CD4-positive, alpha-beta T cell treated with Interferon alpha-2 for 1 hour (primary cell): ENCODE data around the gene SCGB1D1.
A peak's percentile ranks its signal among the peaks of the same experiment; 100 is the strongest.
"Not testable (repeated sequence)": the region's sequence is repeated elsewhere in the genome, so short reads cannot be mapped to it uniquely, and the experiment has no call there.

ENCODE experiments used
- DNase-seq, 2 donors: peaks; one replicate each; pipeline ENCODE4 v3.0.0-alpha.2; 2020 to 2022

The SCGB1D1 gene

GRCh38 chr11:62169448-62169847 is 20.6 kb upstream of the SCGB1D1 start:
- no peak for DNase-seq

DNA sequence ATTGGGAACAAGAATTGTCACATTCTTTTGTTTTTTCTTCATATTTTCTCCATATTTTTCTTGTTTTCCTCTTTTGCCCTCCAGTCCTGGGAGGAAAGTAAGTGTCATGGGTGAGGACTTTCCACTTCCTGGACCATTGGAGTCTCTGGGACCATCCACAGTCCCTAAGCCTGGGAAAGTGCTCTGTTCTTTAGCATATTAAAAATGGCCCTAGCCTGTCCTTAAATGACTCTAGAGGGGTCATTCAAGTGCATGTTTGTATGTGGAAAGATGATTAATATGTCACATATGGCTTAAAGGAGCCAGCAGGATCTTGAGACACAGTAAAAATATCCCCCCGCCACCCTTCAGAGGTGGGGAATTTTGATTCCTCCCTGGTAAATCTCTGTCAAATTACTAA is 20.1 kb upstream of the SCGB1D1 start:
- DNase-seq: no peak

DNA sequence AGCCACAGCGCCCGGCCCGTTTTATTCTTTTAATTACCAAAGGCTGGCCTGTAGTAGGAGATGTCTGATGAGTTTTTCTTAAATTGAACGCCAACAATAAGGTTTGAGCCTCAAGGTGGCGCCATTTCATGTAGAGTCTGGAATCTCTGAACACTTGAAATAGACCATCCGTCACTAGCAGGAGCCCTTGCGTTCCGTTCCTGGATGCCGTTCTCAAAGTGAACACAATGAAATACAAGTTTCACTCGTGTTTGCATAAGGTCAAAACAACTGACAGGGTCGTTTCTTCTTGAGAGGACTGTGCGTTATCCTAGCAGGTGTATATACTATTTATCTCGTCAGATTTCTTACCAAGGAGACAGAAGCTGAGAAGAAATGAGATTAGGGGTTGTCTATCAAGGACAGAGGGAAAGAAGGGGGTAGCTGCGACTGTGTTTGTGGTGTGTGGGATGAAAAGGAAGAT is 18.7 kb upstream of the SCGB1D1 start:
- DNase-seq: peak; percentile 65 to 76

GRCh38 chr11:62172294-62172693 is 17.7 kb upstream of the SCGB1D1 start:
- DNase-seq: no peak

- DNase-seq: no peak
Observed at GRCh38 chr11:62176766-62177165, 13.2 kb upstream of the SCGB1D1 start.

GRCh38 chr11:62179995-62180394 is 10.0 kb upstream of the SCGB1D1 start:
- DNase-seq: no peak

GRCh38 chr11:62181097-62181496 is 8.9 kb upstream of the SCGB1D1 start:
- no peak for DNase-seq

DNA sequence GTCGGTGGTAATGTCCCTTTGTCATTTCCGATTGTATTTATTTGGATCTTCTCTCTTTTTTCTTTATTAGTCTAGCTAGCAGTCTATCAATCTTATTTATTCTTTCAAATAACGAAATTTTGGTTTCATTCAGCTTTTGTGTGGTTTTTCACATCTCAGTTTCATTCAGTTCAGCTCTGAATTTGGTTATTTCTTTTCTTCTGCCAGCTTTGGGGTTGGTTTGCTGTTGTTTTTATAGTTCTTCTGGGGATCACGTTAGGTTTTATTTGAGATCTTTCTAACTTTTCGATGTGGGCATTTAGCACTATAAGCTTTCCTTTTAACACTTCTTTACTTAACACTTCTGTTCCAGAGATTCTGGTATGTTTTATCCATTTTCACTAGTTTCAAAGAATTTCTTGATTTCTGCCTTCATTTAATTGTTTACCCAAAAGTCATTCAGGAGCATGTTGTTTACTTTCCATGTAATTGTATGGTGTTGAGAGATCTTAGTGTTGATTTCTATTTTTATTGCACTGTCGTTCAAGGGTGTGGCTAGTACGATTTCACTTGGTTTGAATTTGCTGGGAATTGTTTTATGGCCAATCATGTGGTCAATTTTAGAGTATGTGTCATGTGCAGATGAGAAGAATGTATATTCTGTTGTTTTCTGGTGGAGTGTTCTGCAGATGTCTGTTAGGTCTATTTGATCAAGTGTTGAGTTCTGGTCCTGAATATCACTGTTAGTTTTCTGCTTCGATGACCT is 7.7 kb upstream of the SCGB1D1 start:
- DNase-seq: no peak

DNA sequence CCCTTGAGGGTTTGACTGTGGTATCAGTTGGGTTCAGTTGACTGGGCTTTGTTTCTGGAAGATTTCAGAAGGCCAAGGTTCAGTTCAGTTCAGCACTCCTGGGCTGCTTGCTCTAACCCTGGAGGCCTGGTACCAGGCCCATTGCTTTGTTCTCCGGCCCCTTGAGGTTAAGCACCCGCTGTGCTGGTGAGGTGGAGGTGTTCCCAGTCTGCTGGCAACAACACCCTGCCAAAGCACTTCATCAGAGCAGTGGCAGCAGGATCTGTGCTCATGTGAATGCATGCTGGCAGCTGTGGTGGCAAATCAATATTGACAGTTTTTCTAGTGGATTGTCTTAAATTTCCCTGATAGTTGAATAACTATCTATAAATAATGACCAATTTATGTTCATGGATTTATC is 3.8 kb upstream of the SCGB1D1 start:
- DNase-seq: no peak

- no peak for DNase-seq
Observed at GRCh38 chr11:62193952-62194351, 3.9 kb downstream of the SCGB1D1 start.

- DNase-seq: not testable (repeated sequence)
Observed at GRCh38 chr11:62195010-62195409, 5.0 kb downstream of the SCGB1D1 start.

DNA sequence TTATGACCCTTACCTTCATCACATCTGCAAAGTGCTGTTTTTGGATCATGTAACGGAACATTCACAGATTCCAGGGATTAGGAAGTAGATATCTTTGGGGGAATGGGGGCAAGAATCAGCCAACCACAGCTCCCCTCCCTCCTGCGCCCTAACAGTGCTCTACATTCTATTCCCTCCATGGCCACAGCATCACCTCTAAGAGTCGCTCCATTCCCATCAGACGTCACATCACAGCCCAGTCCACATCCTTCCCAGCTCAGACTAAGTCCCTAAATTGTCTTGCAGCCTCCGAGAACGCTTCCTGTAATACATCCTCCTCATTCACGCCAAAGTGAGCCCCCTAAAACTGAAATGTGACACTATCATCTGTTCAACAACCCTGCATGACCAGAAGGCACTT is 5.9 kb downstream of the SCGB1D1 start:
- DNase-seq: no peak

GRCh38 chr11:62197400-62197799 is 7.4 kb downstream of the SCGB1D1 start:
- not testable (repeated sequence) for DNase-seq

DNA sequence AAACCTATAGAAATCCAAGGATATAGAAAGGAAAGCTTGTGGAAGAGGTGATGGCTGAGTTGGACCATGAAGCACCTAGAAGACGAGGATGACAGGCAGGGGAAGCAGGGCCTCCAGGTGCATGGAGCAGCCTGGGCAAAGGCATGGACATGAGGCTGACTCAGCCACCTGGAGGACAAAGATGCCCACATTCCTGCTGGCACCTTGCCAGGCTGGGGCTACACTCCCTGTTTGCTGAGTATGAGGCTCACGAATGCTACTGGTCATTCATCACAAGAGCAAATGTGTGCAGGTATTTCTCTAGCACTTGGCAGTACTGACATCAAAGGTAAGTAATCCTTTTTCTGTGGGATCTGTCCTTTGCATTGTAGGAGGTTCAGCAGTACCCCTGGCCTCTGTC is 11.4 kb downstream of the SCGB1D1 start:
- DNase-seq: no peak

- no peak for DNase-seq
Observed at GRCh38 chr11:62202910-62203309, 12.9 kb downstream of the SCGB1D1 start.

DNA sequence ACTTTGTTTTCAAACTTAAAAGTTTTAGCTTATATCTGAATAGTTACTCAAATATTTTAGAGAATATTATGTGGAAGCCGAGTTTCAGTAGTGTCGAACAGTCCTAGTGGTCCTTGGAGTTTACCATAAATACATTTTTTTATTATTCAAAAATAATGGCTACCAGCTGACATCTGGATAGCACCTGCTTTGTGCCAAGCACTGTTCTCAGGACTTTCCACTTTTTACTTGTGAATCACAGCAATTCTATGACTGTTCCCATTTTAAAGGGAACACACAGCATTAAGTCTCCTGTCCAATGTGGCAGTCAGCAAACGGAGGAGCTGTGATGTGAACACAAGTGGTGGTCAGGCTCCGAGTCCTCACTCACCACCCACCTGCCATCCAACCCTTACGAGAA is 14.4 kb downstream of the SCGB1D1 start:
- no peak for DNase-seq

GRCh38 chr11:62205441-62205840 is 15.4 kb downstream of the SCGB1D1 start:
- no peak for DNase-seq

DNA sequence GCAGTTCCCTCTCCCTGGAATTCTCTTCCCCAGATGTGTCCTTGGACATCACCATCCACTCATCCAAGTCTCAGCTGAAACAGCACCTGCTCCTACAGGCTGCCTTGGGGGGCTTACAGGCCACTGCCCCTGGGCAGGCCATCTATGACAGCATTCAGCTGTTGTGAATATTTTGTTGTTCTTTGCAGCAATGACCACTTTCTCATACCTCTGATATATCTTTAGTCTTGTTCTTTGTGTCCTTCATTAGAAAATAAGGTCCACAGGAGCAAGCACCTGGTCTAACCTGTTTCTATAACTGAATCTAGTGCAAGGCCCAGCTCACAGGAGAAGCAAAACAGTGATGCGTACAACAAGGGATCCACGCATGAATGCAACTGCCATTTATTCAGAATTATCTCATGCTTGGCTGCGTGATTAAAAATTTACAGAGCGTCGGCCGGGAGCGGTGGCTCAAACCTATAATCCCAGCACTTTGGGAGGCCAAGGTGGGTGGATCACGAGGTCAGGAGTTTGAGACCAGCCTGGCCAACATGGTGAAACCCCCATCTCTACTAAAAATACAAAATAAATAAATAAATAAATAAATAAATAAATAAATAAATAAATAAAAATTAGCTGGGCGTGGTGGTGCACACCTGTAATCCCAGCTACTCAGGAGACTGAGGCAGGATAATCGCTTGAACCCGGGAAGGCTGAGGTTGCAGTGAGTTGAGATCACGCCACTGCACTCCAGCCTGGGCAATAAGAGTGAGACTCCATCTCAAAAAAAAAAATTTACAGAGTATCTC is 16.5 kb downstream of the SCGB1D1 start:
- DNase-seq: not testable (repeated sequence)

GRCh38 chr11:62208785-62209144 is 18.7 kb downstream of the SCGB1D1 start:
- DNase-seq: no peak

DNA sequence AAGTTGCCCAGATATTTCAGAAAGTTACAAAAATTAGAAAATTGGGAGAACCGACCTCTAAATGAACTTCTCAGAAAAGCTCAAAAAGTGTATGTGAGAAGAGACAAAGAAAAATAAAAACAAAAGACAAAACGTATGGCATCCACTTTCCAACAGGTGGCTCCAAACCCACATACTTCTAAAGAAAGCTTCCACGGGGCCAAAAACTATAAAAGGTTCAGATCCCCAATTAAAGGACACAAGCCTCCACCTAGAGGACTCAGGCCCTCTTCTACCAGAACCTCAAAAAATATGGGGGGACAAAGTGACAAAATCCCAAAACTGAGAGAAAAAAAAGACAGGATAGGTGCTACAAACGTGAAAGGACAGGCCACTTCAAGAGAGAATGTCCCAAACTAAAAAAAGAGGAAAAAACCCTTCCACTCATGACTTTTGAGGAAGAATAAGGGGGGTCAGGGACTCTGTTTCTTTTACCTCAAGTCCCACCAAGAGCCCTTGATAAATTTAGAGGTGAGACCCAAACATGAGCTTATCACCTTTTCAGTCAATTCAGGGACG is 27.3 kb downstream of the SCGB1D1 start:
- no peak for DNase-seq

DNA sequence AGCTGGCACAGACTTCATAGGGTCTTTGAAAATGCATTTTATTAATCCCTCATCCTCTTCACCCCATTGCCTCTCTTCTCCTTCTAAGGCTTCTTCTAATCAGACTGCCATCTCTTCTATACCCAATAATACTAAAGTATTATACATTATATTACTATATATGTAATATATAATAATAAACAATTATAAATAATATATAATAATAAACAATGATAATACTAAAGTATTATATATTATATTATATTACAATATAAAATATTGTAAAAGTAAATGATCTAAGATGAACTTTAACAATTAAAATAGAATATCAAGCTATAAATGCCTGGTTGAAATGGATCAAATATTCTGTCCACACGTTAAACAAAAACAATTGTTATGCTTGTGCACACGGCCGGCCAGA is 31.5 kb downstream of the SCGB1D1 start:
- DNase-seq: no peak

DNA sequence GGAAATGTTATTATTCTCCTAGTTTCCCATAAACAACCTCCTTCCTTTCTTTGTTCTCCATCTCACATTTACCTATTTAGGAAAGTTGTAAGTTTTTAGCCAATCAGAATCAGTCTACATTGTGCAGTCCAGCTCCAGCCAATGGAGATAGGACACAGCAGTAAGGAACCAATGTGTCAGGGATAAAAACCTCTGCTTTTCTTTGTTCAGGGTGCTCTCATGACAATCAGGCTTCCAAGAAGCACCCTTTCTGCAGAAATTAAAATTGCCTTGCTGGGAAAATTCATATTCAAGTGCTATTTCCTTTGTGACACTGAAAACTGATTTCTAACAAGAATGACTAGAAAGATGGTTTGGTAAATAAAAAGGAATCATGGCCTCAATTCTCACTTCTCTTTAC is 33.1 kb downstream of the SCGB1D1 start:
- no peak for DNase-seq

DNA sequence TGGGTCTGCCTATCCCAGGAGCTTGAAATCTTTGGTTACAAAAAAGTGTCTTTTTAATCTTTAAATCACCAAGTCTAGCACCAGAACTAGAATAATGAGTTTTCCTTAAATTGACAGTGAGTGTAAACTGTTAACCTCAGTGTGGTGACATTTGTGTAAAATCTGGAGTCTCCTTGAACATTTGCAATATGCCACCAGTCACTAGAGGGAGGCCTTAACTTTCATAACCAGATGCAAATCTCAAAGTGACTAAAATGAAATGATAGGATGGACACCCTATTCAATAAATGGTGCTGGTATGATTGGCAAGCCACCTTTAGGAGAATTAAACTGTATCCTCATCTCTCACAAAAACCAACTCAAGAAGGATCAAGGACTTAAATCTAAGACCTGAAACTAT is 43.7 kb downstream of the SCGB1D1 start:
- no peak for DNase-seq

- no peak for DNase-seq
Observed at GRCh38 chr11:62236187-62236586, 46.2 kb downstream of the SCGB1D1 start.
